GM23338 (cell line): Measurements from ENCODE around the gene GRM8. TPM values are rescaled to one million over a fixed set of nuclear protein-coding genes. Genes with fewer than 3 reads are reported as not detected.

Experiments used
- ATAC-seq: fragments of 200-7000 bp; cut with Tn5 transposase; 3 replicates; pipeline ENCODE4 v1.9.1; 2020
- DNase-seq: peaks from one replicate; pipeline ENCODE4 v3.0.0-alpha.2; 2015; ENCODE audit warnings: low spot score
- H2AFZ ChIP-seq: fragments of 200-600 bp; sonication (generic); 2 replicates; pipeline ENCODE4 v1.8.0; 2016; ENCODE audit warnings: antibody characterized with exemption, mild to moderate bottlenecking, moderate library complexity
- H3F3A ChIP-seq: fragments of 200-600 bp; sonication (generic); replicated peaks from 2 replicates; pipeline ENCODE4 v1.8.0; 2017; ENCODE audit warnings: antibody characterized with exemption, mixed run types, low read depth
- H3K27ac ChIP-seq: fragments of 200-600 bp; sonication (generic); 2 replicates; pipeline ENCODE4 v1.6.1; 2016; ENCODE audit warnings: low read depth
- H3K27me3 ChIP-seq: fragments of 200-600 bp; sonication (generic); 2 replicates; pipeline ENCODE4 v1.8.0; 2016; ENCODE audit warnings: mild to moderate bottlenecking, mixed run types, moderate library complexity; ENCODE audit not compliant: insufficient read depth
- H3K36me3 ChIP-seq: fragments of 200-600 bp; sonication (generic); 2 replicates; pipeline ENCODE4 v1.8.0; 2016; ENCODE audit warnings: mild to moderate bottlenecking; ENCODE audit not compliant: insufficient read depth
- H3K4me1 ChIP-seq: fragments of 200-600 bp; sonication (generic); 2 replicates; pipeline ENCODE4 v1.8.0; 2016; ENCODE audit warnings: mild to moderate bottlenecking, moderate library complexity; ENCODE audit not compliant: insufficient read depth
- H3K4me2 ChIP-seq: fragments of 200-600 bp; sonication (generic); 2 replicates; pipeline ENCODE4 v1.7.1; 2017; ENCODE audit warnings: mixed run types
- H3K4me3 ChIP-seq: fragments of 200-600 bp; sonication (generic); 2 replicates; pipeline ENCODE4 v1.6.1; 2016; ENCODE audit warnings: mixed run types
- H3K79me2 ChIP-seq: fragments of 200-600 bp; sonication (generic); replicated peaks from 2 replicates; pipeline ENCODE4 v1.8.0; 2017; ENCODE audit warnings: mild to moderate bottlenecking; ENCODE audit not compliant: insufficient read depth
- H3K9me2 ChIP-seq: fragments of 200-600 bp; sonication (generic); 2 replicates; pipeline ENCODE4 v1.8.0; 2017; ENCODE audit not compliant: insufficient read depth
- H4K20me1 ChIP-seq: fragments of 200-600 bp; sonication (generic); replicated peaks from 2 replicates; pipeline ENCODE4 v1.8.0; 2017; ENCODE audit warnings: mild to moderate bottlenecking; ENCODE audit not compliant: insufficient read depth
- H3K27ac Mint-ChIP-seq: 2 replicates; pipeline ENCODE4 v1.8.0; 2020; ENCODE audit warnings: inconsistent platforms, mild to moderate bottlenecking, moderate library complexity, mixed read lengths
- H3K27me3 Mint-ChIP-seq: 3 replicates; pipeline ENCODE4 v1.8.0; 2022; ENCODE audit warnings: low read depth, mild to moderate bottlenecking, moderate library complexity, mixed read lengths, inconsistent platforms; ENCODE audit not compliant: insufficient read depth, poor library complexity
- H3K36me3 Mint-ChIP-seq: 3 replicates; pipeline ENCODE4 v1.8.0; 2021; ENCODE audit warnings: low read depth, mild to moderate bottlenecking, inconsistent platforms, moderate library complexity, mixed read lengths
- H3K4me1 Mint-ChIP-seq: 3 replicates; pipeline ENCODE4 v1.8.0; 2020; ENCODE audit warnings: mild to moderate bottlenecking, inconsistent platforms, mixed read lengths
- H3K4me3 Mint-ChIP-seq: 3 replicates; pipeline ENCODE4 v1.8.0; 2021; ENCODE audit warnings: moderate library complexity, mild to moderate bottlenecking, inconsistent platforms, mixed read lengths
- H3K9me3 Mint-ChIP-seq: 3 replicates; pipeline ENCODE4 v1.8.0; 2020; ENCODE audit warnings: moderate library complexity, mild to moderate bottlenecking, inconsistent platforms, mixed read lengths
- CREB1 ChIP-seq: fragments of 250-450 bp; sonication (Bioruptor Pico); IDR thresholded peaks from 2 replicates; pipeline ENCODE4 v1.5.0; 2020; ENCODE audit warnings: low read depth, mild to moderate bottlenecking, moderate library complexity
- ETS1 ChIP-seq: IDR thresholded peaks from 2 replicates; pipeline ENCODE4 v1.6.1; 2016; ENCODE audit warnings: antibody characterized with exemption
- EZH2 ChIP-seq: fragments of 200-600 bp; sonication (generic); IDR thresholded peaks from one replicate; pipeline ENCODE4 v1.8.0; 2017; ENCODE audit warnings: antibody characterized with exemption, mild to moderate bottlenecking, low read depth; ENCODE audit not compliant: unreplicated experiment
- EZH2phosphoT487 ChIP-seq: fragments of 200-600 bp; sonication (generic); IDR thresholded peaks from one replicate; pipeline ENCODE4 v1.8.1; 2018; ENCODE audit warnings: antibody characterized with exemption; ENCODE audit not compliant: unreplicated experiment
- JUNB ChIP-seq: IDR thresholded peaks from one replicate; pipeline ENCODE4 v1.6.1; 2016; ENCODE audit warnings: antibody characterized with exemption; ENCODE audit not compliant: unreplicated experiment
- NANOG ChIP-seq: IDR thresholded peaks from 2 replicates; pipeline ENCODE4 v1.6.1; 2016; ENCODE audit warnings: antibody characterized with exemption, borderline replicate concordance
- POLR2AphosphoS5 ChIP-seq: IDR thresholded peaks from 2 replicates; pipeline ENCODE4 v1.6.1; 2016; ENCODE audit warnings: antibody characterized with exemption, low read depth
- STAT1 ChIP-seq: IDR thresholded peaks from one replicate; pipeline ENCODE4 v1.6.1; 2016; ENCODE audit warnings: antibody characterized with exemption; ENCODE audit not compliant: unreplicated experiment
- ZNF114 ChIP-seq: fragments of 250-450 bp; sonication (Bioruptor Pico); IDR thresholded peaks from 2 replicates; pipeline ENCODE4 v1.5.0; 2020; ENCODE audit warnings: mild to moderate bottlenecking, moderate library complexity
- ZNF331 ChIP-seq: fragments of 250-450 bp; sonication (Bioruptor Pico); IDR thresholded peaks from 2 replicates; pipeline ENCODE4 v1.5.0; 2020; ENCODE audit warnings: low read depth, mild to moderate bottlenecking, moderate library complexity
- ZNF462 ChIP-seq: fragments of 250-450 bp; sonication (Bioruptor Pico); IDR thresholded peaks from 2 replicates; pipeline ENCODE4 v1.5.0; 2020; ENCODE audit warnings: mild to moderate bottlenecking, moderate library complexity
- polyA plus RNA-seq: library from polyadenylated mRNA; unstranded; fragments of >200 nt; fragmentation: Nextera tagmentation; extraction: Ambion mirVana; gene quantifications from 2 replicates; pipeline ENCODE4 v1.2.1, GENCODE V29; 2016
- total RNA-seq: library from RNA; depleted of rRNA; stranded (reverse); fragments of >200 nt; shearing (Covaris generic); gene quantifications from 2 replicates; pipeline ENCODE4 v1.2.3, GENCODE V29; 2014
- TF ChIP-seq, protein P1 (sequence below), 2 experiments: fragments of 200-600 bp in 1 of 2; sonication (generic) in 1 of 2; conservative IDR thresholded peaks; 2 replicates each; pipeline versions ENCODE4 v1.5.1 to v1.6.1; 2016 to 2017; ENCODE audit warnings: antibody characterized with exemption in 2 of 2, low read depth in 2 of 2, mild to moderate bottlenecking in 2 of 2, moderate library complexity in 1 of 2
- TF ChIP-seq, protein P2 (sequence below): IDR thresholded peaks from one replicate; pipeline ENCODE4 v1.6.1; 2018; ENCODE audit warnings: antibody characterized with exemption; ENCODE audit not compliant: unreplicated experiment

Gene GRM8
- total and polyA plus RNA-seq, 2 experiments from 2014 or later = 1.9 to 6.6 TPM

- no peaks in the 10 kb centered on the region for H3K9me2 ChIP-seq
- Mint-ChIP-seq H3K9me3 (no peaks in the 10 kb centered on the region), H3K4me3 (no peak overlapping the region)
These were observed 478.7 kb downstream of the GRM8 start for GRCh38 chr7:126774077-126774476.

More at GRCh38 chr7:126774077-126774476, 478.7 kb downstream of the GRM8 start:
- Histone ChIP-seq H3K27ac (no peak overlapping the region), H3K4me2 (no peak overlapping the region), H3K4me1 (peaks cover 15% of the 10 kb centered on the region), H4K20me1 (no peaks in the 10 kb centered on the region), H2AFZ (no peak overlapping the region), H3K4me3 (no peak overlapping the region), H3K36me3 (no peaks in the 10 kb centered on the region), H3K79me2 (no peaks in the 10 kb centered on the region), H3F3A (no peaks in the 10 kb centered on the region), H3K27me3 (no peaks in the 10 kb centered on the region)
- Mint-ChIP-seq H3K36me3 (no peaks in the 10 kb centered on the region), H3K27ac (no peak overlapping the region), H3K27me3 (no peaks in the 10 kb centered on the region), H3K4me1 (peaks cover 23% of the 10 kb centered on the region)
- ATAC-seq (no peak), DNase-seq (no peak)
- TF ChIP-seq, protein P1, sequence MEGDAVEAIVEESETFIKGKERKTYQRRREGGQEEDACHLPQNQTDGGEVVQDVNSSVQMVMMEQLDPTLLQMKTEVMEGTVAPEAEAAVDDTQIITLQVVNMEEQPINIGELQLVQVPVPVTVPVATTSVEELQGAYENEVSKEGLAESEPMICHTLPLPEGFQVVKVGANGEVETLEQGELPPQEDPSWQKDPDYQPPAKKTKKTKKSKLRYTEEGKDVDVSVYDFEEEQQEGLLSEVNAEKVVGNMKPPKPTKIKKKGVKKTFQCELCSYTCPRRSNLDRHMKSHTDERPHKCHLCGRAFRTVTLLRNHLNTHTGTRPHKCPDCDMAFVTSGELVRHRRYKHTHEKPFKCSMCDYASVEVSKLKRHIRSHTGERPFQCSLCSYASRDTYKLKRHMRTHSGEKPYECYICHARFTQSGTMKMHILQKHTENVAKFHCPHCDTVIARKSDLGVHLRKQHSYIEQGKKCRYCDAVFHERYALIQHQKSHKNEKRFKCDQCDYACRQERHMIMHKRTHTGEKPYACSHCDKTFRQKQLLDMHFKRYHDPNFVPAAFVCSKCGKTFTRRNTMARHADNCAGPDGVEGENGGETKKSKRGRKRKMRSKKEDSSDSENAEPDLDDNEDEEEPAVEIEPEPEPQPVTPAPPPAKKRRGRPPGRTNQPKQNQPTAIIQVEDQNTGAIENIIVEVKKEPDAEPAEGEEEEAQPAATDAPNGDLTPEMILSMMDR (conservative IDR thresholded peaks at IDR 0.05; ENCODE audit: low read depth in 2 of 2) = no peak
- TF ChIP-seq STAT1 = no peak
- TF ChIP-seq JUNB = no peak
- no peak for TF ChIP-seq EZH2phosphoT487
- TF ChIP-seq ETS1 = no peak
- TF ChIP-seq, protein P2, sequence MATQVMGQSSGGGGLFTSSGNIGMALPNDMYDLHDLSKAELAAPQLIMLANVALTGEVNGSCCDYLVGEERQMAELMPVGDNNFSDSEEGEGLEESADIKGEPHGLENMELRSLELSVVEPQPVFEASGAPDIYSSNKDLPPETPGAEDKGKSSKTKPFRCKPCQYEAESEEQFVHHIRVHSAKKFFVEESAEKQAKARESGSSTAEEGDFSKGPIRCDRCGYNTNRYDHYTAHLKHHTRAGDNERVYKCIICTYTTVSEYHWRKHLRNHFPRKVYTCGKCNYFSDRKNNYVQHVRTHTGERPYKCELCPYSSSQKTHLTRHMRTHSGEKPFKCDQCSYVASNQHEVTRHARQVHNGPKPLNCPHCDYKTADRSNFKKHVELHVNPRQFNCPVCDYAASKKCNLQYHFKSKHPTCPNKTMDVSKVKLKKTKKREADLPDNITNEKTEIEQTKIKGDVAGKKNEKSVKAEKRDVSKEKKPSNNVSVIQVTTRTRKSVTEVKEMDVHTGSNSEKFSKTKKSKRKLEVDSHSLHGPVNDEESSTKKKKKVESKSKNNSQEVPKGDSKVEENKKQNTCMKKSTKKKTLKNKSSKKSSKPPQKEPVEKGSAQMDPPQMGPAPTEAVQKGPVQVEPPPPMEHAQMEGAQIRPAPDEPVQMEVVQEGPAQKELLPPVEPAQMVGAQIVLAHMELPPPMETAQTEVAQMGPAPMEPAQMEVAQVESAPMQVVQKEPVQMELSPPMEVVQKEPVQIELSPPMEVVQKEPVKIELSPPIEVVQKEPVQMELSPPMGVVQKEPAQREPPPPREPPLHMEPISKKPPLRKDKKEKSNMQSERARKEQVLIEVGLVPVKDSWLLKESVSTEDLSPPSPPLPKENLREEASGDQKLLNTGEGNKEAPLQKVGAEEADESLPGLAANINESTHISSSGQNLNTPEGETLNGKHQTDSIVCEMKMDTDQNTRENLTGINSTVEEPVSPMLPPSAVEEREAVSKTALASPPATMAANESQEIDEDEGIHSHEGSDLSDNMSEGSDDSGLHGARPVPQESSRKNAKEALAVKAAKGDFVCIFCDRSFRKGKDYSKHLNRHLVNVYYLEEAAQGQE = no peak
- no peak for TF ChIP-seq NANOG
- TF ChIP-seq CREB1 (CRISPR knock-in tag) = no peak
- no peak for TF ChIP-seq POLR2AphosphoS5
- TF ChIP-seq EZH2 = no peak
- no peak for TF ChIP-seq ZNF331 (CRISPR knock-in tag)
- TF ChIP-seq ZNF114 = no peak
- TF ChIP-seq ZNF462 (CRISPR knock-in tag) = no peak
